ENCODE results near the gene MTSS2. TPM values are rescaled to one million over a fixed set of nuclear protein-coding genes. Genes with fewer than 3 reads are reported as not detected.

The MTSS2 gene
- total RNA-seq, 1 donor from 2014 or later: 102 TPM

GRCh38 chr16:70692873-70693671, 7.2 kb upstream of the MTSS2 start:
- Mint-ChIP-seq H3K36me3 (peaks cover 2% of the 10 kb centered on the region), H3K27me3 (ENCODE audit: low read depth) (no peaks in the 10 kb centered on the region), H3K4me3 (no peak overlapping the region), H3K4me1 (peaks cover 48% of the 10 kb centered on the region), H3K27ac (peak overlapping the region; percentile 70), H3K9me3 (no peaks in the 10 kb centered on the region)
- DNase-seq (ENCODE audit: low spot score in 2 of 2, unreplicated experiment in 2 of 2): no peak
- no peak for TF ChIP-seq CTCF (IDR thresholded peaks at IDR 0.05; ENCODE audit: unreplicated experiment)

- H3K4me3 Mint-ChIP-seq: no peak overlapping the region
- H3K36me3 Mint-ChIP-seq: no peaks in the 10 kb centered on the region
- no peak overlapping the region for H3K27ac Mint-ChIP-seq
- no peaks in the 10 kb centered on the region for H3K27me3 Mint-ChIP-seq (ENCODE audit: low read depth)
- TF ChIP-seq CTCF (IDR thresholded peaks at IDR 0.05; ENCODE audit: unreplicated experiment): no peak
- H3K9me3 Mint-ChIP-seq: no peaks in the 10 kb centered on the region
- DNase-seq (ENCODE audit: low spot score in 2 of 2, unreplicated experiment in 2 of 2): no peak
- H3K4me1 Mint-ChIP-seq: peaks cover 48% of the 10 kb centered on the region
These were observed 6.4 kb upstream of the MTSS2 start for GRCh38 chr16:70692130-70692872.

- no peak for TF ChIP-seq CTCF (IDR thresholded peaks at IDR 0.05; ENCODE audit: unreplicated experiment)
- Mint-ChIP-seq H3K4me3 (no peak overlapping the region), H3K27me3 (ENCODE audit: low read depth) (no peaks in the 10 kb centered on the region), H3K4me1 (peaks cover 48% of the 10 kb centered on the region), H3K36me3 (no peaks in the 10 kb centered on the region), H3K9me3 (no peaks in the 10 kb centered on the region), H3K27ac (peak overlapping the region; percentile 43)
- DNase-seq (ENCODE audit: low spot score in 2 of 2, unreplicated experiment in 2 of 2): no peak
These were observed 5.6 kb upstream of the MTSS2 start for GRCh38 chr16:70691223-70692129.

GRCh38 chr16:70689970-70690891, 4.4 kb upstream of the MTSS2 start:
- H3K4me3 Mint-ChIP-seq: no peak overlapping the region

More at GRCh38 chr16:70689970-70690891, 4.4 kb upstream of the MTSS2 start:
- TF ChIP-seq CTCF (IDR thresholded peaks at IDR 0.05; ENCODE audit: unreplicated experiment): no peak
- Mint-ChIP-seq H3K27ac (no peak overlapping the region), H3K4me1 (peaks cover 41% of the 10 kb centered on the region), H3K9me3 (no peaks in the 10 kb centered on the region), H3K36me3 (no peaks in the 10 kb centered on the region), H3K27me3 (ENCODE audit: low read depth) (no peaks in the 10 kb centered on the region)
- no peak for DNase-seq (ENCODE audit: low spot score in 2 of 2, unreplicated experiment in 2 of 2)

All from mesothelial cell of epicardium (in vitro differentiated cells).